Measurements from ENCODE around the gene C11orf24.

DNA sequence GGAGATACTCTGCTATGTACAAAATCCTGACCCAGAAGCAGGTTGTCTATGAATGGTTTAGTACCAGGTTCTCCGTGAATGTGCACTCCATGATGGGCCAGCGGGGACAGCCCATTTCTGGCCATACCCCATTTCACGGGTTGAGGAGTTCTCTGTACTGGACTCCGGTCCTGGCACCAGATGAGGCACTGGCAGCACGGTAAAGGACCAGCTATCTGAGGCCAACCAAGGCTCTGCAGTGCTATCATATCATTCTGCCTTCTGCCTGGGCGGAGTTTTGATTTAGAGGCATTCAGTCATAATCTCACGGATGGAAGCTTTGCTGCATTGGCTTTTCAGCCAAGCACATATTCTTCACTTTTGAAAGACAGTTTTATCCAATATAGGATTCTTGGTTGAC lies 40.2 kb downstream of the C11orf24 start:
- TF ChIP-seq GLI2 (tag by site-specific recombination; IDR thresholded peaks at IDR 0.05; ENCODE audit: borderline replicate concordance, low read depth) (no peak), YY1 (tag by site-specific recombination; IDR thresholded peaks at IDR 0.05) (no peak), ZNF555 (tag by site-specific recombination; conservative IDR thresholded peaks at IDR 0.05) (no peak), ZNF19 (tag by site-specific recombination; IDR thresholded peaks at IDR 0.05; ENCODE audit: low read depth) (no peak), ZNF561 (tag by site-specific recombination; IDR thresholded peaks at IDR 0.05; ENCODE audit: borderline replicate concordance) (no peak), ZNF341 (tag by site-specific recombination; IDR thresholded peaks at IDR 0.05; ENCODE audit: low read depth) (no peak)
- TF ChIP-seq, protein P1, sequence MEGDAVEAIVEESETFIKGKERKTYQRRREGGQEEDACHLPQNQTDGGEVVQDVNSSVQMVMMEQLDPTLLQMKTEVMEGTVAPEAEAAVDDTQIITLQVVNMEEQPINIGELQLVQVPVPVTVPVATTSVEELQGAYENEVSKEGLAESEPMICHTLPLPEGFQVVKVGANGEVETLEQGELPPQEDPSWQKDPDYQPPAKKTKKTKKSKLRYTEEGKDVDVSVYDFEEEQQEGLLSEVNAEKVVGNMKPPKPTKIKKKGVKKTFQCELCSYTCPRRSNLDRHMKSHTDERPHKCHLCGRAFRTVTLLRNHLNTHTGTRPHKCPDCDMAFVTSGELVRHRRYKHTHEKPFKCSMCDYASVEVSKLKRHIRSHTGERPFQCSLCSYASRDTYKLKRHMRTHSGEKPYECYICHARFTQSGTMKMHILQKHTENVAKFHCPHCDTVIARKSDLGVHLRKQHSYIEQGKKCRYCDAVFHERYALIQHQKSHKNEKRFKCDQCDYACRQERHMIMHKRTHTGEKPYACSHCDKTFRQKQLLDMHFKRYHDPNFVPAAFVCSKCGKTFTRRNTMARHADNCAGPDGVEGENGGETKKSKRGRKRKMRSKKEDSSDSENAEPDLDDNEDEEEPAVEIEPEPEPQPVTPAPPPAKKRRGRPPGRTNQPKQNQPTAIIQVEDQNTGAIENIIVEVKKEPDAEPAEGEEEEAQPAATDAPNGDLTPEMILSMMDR (tag by site-specific recombination; IDR thresholded peaks at IDR 0.05), result no peak
- TF ChIP-seq, protein P2, sequence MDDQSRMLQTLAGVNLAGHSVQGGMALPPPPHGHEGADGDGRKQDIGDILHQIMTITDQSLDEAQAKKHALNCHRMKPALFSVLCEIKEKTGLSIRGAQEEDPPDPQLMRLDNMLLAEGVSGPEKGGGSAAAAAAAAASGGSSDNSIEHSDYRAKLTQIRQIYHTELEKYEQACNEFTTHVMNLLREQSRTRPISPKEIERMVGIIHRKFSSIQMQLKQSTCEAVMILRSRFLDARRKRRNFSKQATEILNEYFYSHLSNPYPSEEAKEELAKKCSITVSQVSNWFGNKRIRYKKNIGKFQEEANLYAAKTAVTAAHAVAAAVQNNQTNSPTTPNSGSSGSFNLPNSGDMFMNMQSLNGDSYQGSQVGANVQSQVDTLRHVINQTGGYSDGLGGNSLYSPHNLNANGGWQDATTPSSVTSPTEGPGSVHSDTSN (CRISPR knock-in tag; IDR thresholded peaks at IDR 0.05), result no peak

All from HEK293 (cell line).